Measurements from ENCODE around the gene RTL10. TPM values are rescaled to one million over a fixed set of nuclear protein-coding genes. Genes with fewer than 3 reads are reported as not detected.

Gene RTL10
- total and polyA plus RNA-seq, 8 donors = 3.7 to 12.4 (median 8.6) TPM

GRCh38 chr22:19876314-19876940 lies 21.8 kb upstream of the RTL10 start:
- ATAC-seq (no peak), DNase-seq (peak in 3 of 6 donors; percentile 10 to 70 (median 48)), FAIRE-seq (no peak)
- H3K27me3 ChIP-seq = no peaks in the 10 kb centered on the region
- no peaks in the 10 kb centered on the region for H3K4me1 ChIP-seq
- H3K27ac ChIP-seq = no peak overlapping the region
- WGBS, 2 donors = 87 to 90% methylated on average over 20 to 21 of the region's 21 CpGs
- H3K9me3 ChIP-seq = no peaks in the 10 kb centered on the region
- no peaks in the 10 kb centered on the region for H3K36me3 ChIP-seq
- intact Hi-C loops (cut with DNase I) = no loop called here
- TF ChIP-seq CTCF (IDR thresholded peaks at IDR 0.05) = no peak
- H3K4me3 ChIP-seq = no peak overlapping the region

- no peaks in the 10 kb centered on the region for H3K27me3 ChIP-seq
- WGBS, 2 donors = 85 to 86% methylated on average over 23 of the region's 23 CpGs
- H3K4me3 ChIP-seq = no peak overlapping the region
- intact Hi-C loops (cut with DNase I) = no loop called here
- ATAC-seq (no peak), DNase-seq (peak in 3 of 6 donors; percentile 8 to 62 (median 48)), FAIRE-seq (no peak)
- no peaks in the 10 kb centered on the region for H3K9me3 ChIP-seq
- no peaks in the 10 kb centered on the region for H3K36me3 ChIP-seq
- no peak overlapping the region for H3K27ac ChIP-seq
- H3K4me1 ChIP-seq = no peaks in the 10 kb centered on the region
- no peak for TF ChIP-seq CTCF (IDR thresholded peaks at IDR 0.05)
Measured at GRCh38 chr22:19875531-19876313, 21.0 kb upstream of the RTL10 start.

GRCh38 chr22:19875061-19875530 lies 20.4 kb upstream of the RTL10 start:
- Histone ChIP-seq H3K36me3 (no peaks in the 10 kb centered on the region), H3K27ac (no peak overlapping the region), H3K4me3 (no peak overlapping the region), H3K27me3 (no peaks in the 10 kb centered on the region), H3K9me3 (no peaks in the 10 kb centered on the region), H3K4me1 (no peaks in the 10 kb centered on the region)
- ATAC-seq (no peak), FAIRE-seq (no peak), DNase-seq (peak in 1 of 6 donors; percentile 53)
- intact Hi-C loops (cut with DNase I) = no loop called here
- WGBS, 2 donors = 84 to 94% methylated on average over 12 of the region's 12 CpGs
- TF ChIP-seq CTCF (IDR thresholded peaks at IDR 0.05) = no peak

GRCh38 chr22:19874307-19875060 lies 19.8 kb upstream of the RTL10 start:
- Histone ChIP-seq H3K4me1 (no peaks in the 10 kb centered on the region), H3K27me3 (no peaks in the 10 kb centered on the region), H3K36me3 (no peaks in the 10 kb centered on the region), H3K27ac (peak overlapping the region in 1 of 4 donors; percentile 28), H3K9me3 (no peaks in the 10 kb centered on the region), H3K4me3 (no peak overlapping the region)
- intact Hi-C loops (cut with DNase I) = no loop called here
- peak in 1 of 6 donors; percentile 67 for DNase-seq
- 78 to 79% methylated on average over 27 of the region's 27 CpGs for WGBS, 2 donors
- TF ChIP-seq CTCF (IDR thresholded peaks at IDR 0.05) = no peak
- no peak for ATAC-seq
- no peak for FAIRE-seq
